ENCODE measurements around the gene CXorf38. TPM values are rescaled to one million over a fixed set of nuclear protein-coding genes. Genes with fewer than 3 reads are reported as not detected.

Gene CXorf38
- total and polyA plus RNA-seq, 9 of the 15 experiments (the other 6 are each of a cell fraction or from before 2014, with no cell fraction given): 1.2 to 12.8 (median 8.4) TPM

- TF ChIP-seq ZNF184 (CRISPR knock-in tag; IDR thresholded peaks at IDR 0.05) (no peak), SAP30 (IDR thresholded peaks at IDR 0.05; ENCODE audit: borderline replicate concordance, insufficient read depth, low read depth, low read length, poor library complexity, severe bottlenecking) (no peak)
Observed at GRCh38 chrX:40653535-40653934, 6.2 kb upstream of the CXorf38 start (continued).

GRCh38 chrX:40652664-40653063 is 5.3 kb upstream of the CXorf38 start:
- CTCF ChIA-PET (ENCODE audit: low intra/inter-chr PET ratio): interaction anchor here (0.6 to 0.8 kb wide), 2 partner anchors 142 to 601 kb away, joined by 3 read pairs; no protein-coding TSS in a partner anchor
- Histone ChIP-seq H3K4me1 (replicated peaks in 1 of 2; ENCODE audit: control insufficient read depth in 2 of 2, insufficient read depth in 2 of 2, low read length in 2 of 2) (peaks cover 0 to 2% of the 10 kb centered on the region in 2 experiments; a peak in 3 of 5 replicates), H3K27me3 (ENCODE audit: control insufficient read depth in 2 of 2, insufficient read depth in 2 of 2, low read length in 2 of 2) (no peaks in the 10 kb centered on the region), H3K9me1 (ENCODE audit: control insufficient read depth, insufficient read depth, low read length) (no peaks in the 10 kb centered on the region), H3K9ac (ENCODE audit: insufficient read depth in 1 of 2, low read depth in 2 of 2, low read length in 2 of 2) (no peak overlapping the region), H3K9me3 (replicated peaks; ENCODE audit: control insufficient read depth, insufficient read depth, low read depth, low read length) (no peaks in the 10 kb centered on the region), H4K20me1 (replicated peaks; ENCODE audit: control insufficient read depth, insufficient read depth, low read length) (no peaks in the 10 kb centered on the region), H2AFZ (ENCODE audit: low read depth, low read length) (no peak overlapping the region), H3K4me3 (no peak overlapping the region), H3K79me2 (ENCODE audit: control insufficient read depth, insufficient read depth, low read length) (no peaks in the 10 kb centered on the region), H3K27ac (ENCODE audit: extremely low read depth, low read depth, low read length) (no peak overlapping the region), H3K36me3 (ENCODE audit: control insufficient read depth, insufficient read depth, low read length) (peaks cover 30% of the 10 kb centered on the region; the same call in 2 of the 3 replicates), H3K4me2 (ENCODE audit: insufficient read depth, low read length) (no peak overlapping the region)
- intact Hi-C loops (cut with micrococcal nuclease): loop anchor here (5.0 to 10.0 kb wide), 3 partner anchors 85 to 462 kb away; partner anchors contain the start of gene MED14
- no peak for FAIRE-seq
- no peak for DNase-seq (ENCODE audit: extremely low read depth in 1 of 4, low spot score in 3 of 4)
- no peak for TF ChIP-seq HINFP (tag; conservative IDR thresholded peaks at IDR 0.05; ENCODE audit: low read depth)
- POLR2A ChIA-PET: no interaction called here
- in situ Hi-C loops (cut with MboI): no loop called here
- 40% methylated on average over 1 of the region's 1 CpG for WGBS (ENCODE audit: insufficient coverage, low coverage, missing lambda C conversion rate)
- no peak for ATAC-seq
- no TSS peak for BruUV-seq (replicated peaks)

All from K562 (cell line).